ENCODE measurements around the gene THAP2.

THAP2 gene

DNA sequence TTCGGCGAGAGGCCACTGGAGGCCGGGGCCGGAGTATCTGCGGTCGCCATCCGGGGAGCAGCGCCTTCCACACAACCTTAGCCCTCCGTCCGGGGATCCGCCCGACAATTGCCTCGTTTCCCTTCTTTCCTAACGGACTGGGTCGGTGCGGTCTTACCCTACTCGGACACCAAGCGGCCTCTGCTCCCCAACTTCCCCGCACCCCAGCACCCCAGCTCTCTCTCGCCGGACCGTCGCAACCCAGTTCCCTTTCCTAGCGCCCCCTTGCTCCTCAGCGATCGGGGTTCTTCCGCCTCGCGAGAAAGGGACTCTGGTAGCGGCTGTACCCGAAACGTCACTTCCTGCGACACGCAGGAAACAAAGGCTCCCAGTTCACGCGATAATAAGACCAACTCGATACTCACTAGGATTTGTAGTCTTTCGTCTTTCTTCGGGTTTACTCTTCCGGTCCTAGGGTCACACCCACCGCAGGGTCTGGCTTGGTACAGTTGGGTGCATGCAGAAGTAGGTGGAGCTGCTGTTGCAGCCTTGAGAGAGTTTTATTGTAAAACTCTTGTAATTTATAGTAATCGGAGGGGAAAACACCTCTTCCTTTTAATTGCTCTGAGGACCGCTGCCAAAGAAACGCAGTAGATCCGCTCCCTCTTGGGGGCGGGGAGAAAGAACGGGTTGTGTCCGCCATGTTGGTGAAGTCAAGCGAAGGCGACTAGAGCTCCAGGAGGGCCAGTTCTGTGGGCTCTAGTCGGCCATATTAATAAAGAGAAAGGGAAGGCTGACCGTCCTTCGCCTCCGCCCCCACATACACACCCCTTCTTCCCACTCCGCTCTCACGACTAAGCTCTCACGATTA is at the start of gene THAP2, which contains the start of gene ZFC3H1:
Gene THAP2 (plus strand): TSS at position 741 of the 850 bp plus-strand sequence. CDS start 209 bp downstream, outside the sequence.
Gene ZFC3H1 (minus strand): TSS at position 288 of the 850 bp plus-strand sequence. CDS start 238 bp downstream, at position 50.
- DNase-seq: peak; percentile 92

DNA sequence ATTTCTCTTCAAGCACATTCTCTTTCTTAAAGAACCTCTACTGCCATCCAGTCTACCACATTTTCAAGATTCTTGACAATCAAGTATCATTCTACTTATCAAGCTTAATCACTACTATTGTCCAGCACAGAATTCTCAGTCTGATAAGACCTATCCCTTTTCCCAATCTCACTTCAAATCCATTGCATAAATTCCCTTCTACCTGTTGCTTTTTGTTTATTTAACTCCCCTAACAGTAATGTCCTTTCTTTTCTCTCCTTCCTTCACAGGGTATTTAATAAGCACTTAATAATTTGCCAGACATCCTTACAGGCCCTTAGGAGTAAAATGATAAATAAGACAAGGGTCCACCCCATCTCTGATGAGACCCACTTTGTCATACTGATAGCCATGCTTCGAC is 42.2 kb upstream of the THAP2 start:
- no peak for DNase-seq

DNA sequence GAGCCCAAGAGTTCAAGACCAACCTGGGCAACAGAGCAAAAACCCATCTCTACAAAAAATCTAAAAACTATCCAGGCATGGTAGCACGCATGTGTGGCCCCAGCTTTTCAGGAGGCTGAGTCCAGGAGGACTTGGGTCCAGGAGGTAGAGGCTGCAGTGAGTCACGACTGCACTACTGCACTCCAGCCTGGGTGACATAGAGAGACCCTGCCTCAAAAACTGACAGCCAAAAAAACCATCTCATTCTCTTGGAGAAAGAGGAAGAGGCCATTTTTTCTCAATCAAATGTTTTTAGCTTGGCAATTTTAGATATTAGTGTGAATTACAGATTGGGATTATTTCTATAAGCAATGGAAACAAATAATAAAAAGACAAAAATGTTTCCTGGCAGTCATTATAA is 38.6 kb upstream of the THAP2 start:
- no peak for DNase-seq

DNA sequence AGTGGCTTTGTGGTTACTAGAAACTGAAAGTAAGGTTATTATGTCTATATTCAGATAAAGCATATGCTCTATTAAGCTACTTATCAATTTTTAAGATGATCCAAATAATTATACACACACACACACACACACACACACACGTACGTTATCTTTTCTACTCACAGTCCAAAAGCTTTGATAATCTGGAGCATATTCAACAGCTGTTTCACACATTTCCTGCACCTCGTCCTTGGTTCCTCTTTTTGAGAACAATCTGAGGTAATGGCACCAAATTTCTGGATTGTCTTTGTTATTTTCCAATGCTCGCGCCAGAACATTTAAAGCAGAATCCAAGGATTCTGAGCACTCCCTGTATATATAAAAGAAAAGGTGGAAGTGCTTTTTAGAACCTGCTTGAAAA is 38.0 kb upstream of the THAP2 start:
- DNase-seq: no peak

DNA sequence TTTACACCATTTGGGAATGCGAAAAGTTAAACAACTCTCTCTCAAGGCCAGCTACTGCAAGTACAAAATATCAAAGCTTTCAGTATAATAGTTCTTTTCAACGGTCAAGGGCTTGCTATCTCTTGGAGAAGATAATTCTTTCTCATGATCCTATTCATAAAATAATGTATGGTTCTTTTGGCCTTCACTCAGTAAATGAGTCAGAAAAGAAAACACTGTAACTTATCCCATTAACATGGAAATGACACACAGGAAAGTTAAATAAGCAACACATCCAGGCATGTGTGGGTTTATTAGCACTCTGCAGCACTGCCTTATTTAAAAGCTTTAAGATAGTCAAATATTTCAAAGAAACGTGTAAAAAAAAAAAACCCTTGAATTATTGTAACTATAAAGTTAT is 37.3 kb upstream of the THAP2 start:
- no peak for DNase-seq

DNA sequence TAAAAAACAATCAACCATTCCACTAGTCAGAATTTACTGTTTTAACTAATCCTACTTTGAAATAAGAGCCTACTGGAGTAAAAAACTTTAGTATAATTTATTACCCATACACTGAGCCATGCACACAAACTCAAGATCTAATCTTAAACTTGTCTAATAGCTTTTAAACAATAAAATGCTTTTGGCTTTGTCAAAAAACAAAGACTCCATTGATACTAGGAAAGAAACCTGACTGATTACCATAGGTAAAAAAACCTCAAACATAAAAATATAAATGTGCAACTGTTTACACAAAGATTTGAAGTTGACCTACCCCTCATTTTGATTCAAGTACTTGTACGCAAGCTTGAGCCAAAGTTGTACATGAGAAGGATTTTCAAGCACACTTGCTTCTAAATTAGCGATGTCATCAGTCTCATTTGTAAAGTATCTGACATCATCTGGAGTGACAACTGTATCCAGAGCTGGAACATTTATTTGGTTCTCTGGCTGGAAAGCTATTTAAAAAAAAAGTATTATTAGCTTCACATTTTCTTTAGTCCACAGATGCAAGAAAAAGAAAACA is 36.6 kb upstream of the THAP2 start:
- no peak for DNase-seq

DNA sequence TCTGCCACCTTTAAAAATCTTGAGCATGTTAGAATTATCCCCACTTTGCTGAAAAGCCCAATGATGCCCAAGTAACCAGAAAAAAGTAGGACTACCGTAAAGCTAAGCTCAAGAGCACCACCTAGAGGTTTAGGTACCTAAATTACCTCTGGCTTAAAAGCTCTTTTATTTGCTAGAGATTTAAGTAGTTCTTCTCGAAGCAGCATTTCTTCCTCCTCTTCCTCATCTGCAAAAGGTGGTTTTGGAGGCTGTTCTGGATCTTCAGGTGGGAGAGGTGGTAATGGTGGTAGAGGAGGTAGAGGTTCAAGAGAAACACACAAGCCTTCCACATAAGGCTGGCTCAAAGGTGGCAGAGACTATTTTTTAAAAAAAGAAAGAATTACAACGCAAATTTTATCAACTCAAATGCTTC is 27.4 kb upstream of the THAP2 start:
- no peak for DNase-seq

DNA sequence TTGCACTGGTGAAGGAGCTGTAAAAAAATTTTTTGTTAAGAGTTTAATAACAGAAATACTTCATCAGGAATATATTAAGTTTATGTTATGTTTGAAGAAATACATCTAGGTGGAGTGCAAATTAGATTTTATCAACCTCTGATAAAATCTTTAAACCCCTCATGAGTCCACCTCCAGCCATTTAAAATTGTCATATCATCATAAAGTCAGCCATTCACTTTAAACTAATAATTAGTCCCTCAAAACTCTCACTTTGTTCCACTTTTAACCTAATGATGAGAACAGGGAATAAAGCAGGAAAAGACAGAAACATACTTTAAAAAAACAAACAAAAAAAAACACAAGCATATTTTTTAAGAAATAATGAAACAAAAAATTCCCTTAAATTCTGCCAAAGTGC is 25.6 kb upstream of the THAP2 start:
- DNase-seq: no peak

DNA sequence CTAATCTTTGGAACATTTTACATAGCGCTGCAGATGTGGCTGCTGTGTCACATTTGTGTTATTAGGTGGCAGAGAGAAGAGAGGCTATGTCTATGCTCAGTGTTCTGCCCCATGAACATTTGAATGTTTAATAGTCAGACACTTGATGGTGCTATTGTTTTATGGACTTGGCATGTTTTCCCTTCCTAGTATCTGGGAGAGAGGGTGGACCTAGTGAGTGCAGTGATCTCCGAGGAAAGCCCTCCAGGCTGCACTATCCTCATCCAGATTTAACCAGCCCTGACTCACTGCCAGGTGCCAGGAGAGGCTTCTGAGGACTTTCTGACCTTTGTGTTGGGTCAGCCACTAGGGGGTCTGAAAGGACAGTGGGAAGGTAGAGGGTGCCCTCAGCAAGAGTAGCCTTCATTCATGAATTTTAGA is 24.8 kb upstream of the THAP2 start:
- no peak for DNase-seq

DNA sequence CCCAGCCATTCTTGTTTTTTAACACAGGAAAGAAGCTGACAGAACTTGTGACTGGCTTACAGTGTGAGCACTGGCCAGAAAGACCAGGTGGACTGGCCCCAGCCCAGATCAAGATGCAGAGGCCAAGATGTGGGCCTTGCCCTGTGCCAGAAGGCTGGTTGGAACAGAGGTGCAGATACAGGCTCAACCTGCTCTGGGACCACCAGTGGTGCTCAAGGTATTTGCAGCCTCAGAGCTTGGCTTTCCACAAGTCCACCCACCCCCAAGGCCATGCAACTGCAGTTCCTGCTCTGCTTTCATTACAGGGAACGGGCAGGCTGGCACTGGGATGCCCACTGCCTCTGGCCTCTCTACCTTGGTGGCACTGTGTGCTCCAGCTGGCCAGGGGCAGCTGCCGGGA is 23.8 kb upstream of the THAP2 start:
- no peak for DNase-seq

DNA sequence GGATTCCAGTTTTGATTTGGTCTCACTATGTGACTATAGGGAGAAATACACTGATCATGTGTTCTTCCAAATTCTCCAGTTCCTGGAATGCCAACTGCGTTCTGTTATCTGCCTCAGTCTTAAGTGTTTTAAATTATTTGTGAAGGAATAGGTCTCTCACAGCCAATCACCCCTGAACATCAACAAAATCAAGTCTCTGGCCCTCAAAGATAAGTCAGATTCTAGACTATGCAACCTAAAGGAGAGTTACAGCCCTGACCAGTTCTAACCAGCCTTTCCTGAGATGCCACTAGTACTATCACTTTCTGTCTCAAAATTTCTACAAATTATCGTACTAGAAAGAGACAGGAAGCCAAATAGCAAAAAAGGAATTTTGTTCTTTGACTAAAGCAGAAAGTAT is 22.7 kb upstream of the THAP2 start:
- no peak for DNase-seq

DNA sequence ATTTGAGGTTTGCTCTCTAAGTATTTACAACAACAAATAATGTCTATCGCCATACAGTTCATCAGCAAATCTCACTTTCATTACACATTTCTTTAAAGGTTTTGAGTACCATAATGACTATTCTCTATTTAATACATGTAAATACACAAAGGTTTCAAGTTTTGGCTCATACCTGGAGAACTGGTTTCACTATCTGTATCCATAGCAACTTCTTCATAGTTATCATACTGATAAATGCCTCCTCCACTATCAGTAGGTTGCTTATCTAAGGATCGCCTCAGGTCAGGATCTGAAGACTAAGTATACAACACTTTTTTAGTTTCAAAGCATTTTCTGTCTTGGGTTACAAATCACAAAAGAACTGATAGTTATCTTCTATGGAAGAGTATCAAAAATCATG is 21.8 kb upstream of the THAP2 start:
- no peak for DNase-seq

DNA sequence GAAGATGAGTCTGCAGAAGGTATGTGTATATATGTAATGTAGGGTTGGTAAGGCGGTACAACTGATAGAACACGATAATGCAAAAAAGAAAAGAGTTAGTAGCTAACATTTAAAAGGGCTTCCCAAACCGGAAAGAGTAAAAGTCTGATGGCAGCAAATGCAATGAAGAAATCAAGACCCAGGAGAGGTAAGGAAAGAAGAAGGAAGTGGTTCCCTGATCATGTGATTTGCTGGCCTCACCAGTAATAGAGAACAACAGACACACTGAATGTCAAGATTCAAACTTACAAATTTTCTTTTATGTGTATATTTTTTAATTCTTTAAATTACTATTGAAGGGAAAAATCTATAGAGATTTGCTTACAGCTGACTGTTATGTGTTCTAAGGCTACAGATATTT is 18.8 kb upstream of the THAP2 start:
- no peak for DNase-seq

DNA sequence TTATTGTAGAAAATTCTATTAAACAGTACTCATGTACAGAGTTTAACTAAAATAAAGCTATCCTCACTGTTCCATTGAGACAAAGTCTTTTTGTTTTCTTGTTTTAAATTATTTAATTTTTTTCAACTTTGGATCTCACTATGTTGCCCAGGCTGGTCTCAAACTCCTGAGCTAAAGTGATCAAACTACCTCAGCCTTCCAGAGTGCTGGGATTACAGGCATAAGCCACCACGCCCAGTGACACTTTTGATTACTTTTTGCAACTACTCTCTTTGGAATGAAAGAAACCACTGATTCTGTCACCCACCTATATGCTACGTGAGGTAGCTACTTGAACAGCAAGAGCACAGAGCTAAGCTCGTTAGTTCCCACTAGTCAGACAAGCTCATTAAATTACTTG is 17.6 kb upstream of the THAP2 start:
- no peak for DNase-seq

DNA sequence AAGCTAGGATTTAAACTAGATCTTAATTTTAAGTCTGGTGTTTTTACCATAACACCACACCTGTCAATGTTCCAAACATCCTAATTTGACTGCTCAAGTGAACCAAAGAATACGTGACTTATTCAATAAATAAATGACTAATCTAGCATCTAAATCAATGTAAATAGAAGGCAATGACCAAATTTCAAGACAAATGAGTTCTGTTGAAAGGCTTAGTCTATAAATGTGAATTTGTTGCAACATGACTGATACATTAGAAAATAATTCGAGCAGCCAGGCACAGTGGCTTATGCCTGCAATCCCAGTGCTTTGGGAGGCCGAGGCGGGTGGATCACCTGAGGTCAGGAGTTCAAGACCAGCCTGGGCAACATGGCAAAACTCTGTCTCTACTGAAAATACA is 15.6 kb upstream of the THAP2 start:
- DNase-seq: no peak

DNA sequence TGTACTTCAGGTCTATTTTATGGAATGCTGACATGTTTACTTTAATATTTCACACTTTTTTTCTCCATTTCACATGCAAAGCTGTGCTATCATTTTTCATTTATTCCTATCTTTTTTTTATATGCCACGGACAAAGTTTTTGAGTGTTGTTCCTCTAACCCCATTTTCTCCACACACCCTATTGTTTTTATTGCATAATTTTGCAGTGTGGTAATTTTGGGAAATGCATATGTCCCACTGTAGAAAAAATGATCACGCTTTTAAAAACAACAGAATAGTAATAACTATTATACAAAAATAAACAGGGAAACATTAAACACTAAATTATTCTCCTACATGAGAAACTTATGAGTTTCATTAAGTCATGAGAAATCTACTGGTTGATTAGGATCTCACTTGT is 14.7 kb upstream of the THAP2 start:
- DNase-seq: no peak

DNA sequence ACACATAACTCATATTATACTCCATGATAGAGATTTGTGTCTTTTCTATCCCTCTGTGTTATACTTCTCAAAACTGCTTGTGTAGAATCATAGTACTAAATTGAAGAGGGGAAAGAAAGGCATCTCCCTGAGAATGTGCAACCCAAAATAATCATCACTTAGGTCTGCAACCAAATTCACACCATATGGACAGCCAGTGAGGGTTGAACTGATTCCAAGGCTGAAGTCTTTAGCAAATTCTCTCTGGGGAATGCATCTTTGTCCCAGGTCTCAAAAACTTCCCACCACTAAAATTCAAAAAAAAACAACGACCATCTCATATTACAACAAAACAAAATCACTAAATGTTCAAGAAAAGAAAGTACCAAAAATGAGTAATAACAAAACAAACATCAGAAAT is 11.4 kb upstream of the THAP2 start:
- no peak for DNase-seq

DNA sequence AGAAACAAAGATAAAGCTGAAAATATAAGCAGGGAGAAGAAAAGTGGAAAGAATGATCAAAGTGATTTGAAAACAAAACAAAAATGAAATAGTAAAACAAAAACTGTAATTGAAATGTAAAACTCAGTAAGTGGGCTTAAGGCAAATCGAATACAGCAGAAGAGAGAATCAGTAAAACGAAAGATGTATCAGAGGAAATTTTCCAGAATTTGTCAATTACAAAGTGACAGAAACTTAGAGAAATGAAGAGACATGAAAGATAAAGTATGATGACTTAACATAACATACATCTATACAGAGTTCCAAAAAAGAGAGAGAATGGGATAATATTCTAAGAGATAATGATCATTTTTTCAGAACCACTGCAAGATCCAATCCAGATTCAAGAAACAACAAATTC is 11.0 kb upstream of the THAP2 start:
- no peak for DNase-seq

DNA sequence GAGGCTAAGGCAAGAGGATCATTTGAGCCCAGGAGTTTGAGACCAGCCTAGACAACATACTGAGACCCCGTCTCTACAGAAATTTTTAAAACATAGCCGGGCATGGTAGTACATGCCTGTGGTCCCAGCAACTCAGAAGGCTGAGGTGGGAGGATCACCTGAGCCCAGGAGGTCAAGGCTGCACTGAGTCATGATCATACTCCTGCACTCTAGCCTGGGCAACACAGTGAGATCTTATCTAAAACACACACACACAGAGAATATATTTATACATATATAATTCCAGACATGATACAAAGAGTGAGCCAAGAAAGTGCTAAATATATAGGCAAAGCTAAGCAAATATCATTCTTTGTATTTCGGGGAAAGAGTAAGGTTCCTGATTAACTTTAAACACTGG is 9.9 kb upstream of the THAP2 start:
- DNase-seq: no peak

DNA sequence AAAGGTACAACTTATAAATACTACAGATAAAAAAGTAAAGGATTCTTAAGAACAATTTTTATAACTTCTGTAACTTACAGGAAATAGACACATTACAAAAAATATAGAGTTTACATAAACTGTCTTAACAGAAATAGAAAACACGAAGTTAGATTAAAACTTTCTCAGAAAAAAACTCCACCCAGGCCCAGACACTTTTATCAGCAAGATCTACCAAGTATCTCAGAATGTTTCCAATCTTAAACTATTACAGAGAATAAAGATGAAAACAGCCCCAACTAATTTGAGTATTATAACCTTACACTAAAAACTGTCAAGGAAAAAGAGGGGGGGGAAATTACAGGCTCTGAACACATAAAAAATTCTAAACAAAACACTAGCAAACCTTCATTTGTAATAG is 8.6 kb upstream of the THAP2 start:
- DNase-seq: no peak

DNA sequence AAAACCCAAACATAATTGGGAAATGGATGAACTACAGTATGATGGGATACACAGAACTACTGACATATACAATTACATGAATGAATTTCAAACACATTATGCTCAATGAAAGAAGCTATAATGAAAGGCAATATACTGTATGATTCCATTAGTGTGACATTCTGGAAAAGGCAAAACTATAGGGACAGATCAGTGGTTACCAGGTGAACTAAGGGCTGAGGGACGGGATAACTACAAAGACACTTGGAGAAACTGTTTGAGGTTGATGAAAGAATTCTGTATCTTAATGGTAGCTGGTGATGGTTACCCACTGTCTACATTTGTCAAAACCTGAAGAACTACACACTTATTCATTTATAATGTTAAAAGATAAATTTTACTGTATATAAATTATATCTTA is 8.2 kb upstream of the THAP2 start:
- no peak for DNase-seq

DNA sequence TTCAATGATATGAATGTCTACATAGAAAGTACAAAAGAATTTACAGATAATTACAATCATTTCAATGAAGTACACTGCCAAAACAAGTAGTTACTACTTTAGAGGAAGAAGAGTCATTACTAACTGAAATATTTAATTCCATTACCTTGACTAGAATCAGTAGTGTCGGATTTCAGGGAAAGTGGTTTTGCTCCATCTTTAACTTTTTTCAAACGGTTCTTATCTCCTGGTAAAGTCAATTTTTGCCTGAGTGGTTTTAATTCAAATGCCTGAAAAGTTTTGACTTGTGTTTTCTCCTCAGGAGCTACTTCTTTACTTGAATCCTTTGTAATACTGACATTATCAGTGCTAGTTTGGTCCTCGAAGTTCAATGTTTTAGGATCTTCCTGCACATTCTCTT is 7.4 kb upstream of the THAP2 start:
- DNase-seq: no peak

DNA sequence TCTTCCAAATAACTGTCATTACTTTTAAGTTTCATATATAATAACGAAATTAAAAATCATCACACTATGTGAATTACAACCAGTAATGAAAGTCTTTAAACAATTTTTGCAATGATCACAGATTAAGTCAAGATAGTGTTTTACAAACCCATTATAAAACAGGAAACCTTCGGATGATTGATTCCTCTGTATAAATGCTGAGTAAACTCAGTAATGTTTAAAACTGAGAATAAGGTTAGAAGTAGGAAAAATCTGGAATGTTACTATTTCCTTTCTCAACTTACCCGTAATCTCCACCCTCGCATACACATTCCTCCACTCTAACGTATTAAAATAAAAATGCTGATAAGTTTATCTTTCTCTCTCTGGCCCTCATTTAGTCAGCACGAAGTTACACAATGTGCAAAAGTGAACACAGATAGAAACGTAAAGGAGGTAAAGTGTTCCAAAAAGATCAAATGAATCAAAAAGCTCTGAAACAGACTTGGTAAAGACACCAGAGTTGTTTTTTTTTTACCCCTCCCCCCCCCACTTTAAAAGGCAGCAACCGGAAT is 2.0 kb upstream of the THAP2 start:
- no peak for DNase-seq

DNA sequence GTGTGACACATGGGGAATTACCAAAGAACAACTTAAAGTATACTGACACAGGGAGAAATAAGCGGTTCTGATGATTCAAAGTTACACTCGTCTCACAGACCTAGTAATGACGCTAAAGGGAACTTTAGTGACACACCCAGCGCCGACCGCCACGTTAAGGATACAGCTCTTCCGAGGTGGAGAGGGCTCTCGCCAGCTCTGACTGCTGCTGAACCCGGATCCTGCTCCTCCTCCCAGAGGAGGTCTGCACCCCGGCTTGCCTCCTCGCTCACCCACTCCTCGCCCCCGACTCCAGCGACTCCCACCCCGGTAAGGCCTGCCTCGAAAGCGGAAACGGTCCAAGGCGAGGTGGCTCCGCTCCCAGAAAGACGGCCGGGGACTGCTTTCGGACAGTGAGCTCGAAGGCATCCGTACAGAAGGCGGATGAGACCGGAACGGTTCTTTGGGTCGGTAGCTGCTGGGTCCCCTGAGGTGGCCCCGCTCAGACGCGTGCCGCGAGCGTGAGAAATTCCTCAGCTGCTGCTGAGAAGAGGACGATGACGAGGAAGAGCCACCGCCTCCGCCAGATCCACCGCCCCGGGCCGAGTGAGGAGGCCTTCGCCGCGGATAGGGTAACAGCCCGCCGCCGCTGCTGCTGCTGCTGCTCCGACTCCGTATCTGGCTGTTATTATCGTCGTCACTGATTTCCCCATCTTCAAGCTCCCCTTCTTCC is 1.1 kb upstream of the THAP2 start:
- DNase-seq: peak; percentile 84
